Endothelial cell of hepatic sinusoid (primary cell): ENCODE data around the gene TIAM2.

Experiments used
- in situ Hi-C: cut with HindIII; loops from 2 replicates; pipeline ENCODE4 v1.10.0; 2017; ENCODE audit warnings: low sequenced_read_pairs

Gene TIAM2

DNA sequence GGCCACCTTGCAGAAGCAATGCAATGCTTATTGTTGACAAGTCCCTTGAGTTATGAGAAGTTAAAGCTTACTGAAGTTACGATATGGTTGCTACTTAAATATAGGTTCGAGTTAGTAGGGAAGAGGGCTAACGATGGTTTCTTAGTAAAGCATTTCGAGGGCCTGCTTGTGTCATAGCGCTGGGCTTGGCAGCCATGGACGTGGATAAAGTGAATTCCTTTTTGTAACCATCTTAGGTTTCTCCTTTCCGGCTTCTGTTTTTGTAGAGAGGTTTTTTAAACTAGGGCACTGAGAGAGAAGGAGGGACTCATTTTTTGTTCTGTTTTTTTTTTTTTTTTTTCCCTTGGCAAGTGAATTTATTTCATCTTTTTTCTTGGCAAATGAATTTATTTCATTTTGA, 27.6 kb downstream of the TIAM2 start:
- in situ Hi-C loops, result no loop called here

DNA sequence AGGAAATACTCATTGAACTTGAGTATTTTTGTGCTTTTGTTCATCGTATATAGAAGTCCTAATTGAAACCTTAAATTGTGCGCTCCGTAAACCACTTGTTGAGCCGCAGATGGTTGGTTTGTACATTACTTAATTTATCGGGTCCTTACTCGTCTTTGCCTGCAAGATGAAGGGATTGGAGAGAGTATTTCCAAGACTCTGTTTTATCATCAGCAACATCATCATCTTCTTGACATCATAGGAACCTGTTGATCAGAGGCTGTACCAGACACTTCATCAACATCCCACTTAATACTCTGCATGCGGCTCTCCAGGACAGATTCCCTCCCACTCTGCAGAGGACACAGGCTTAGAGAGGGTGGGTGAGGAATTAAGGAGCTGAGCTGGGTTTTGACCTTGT, 28.6 kb downstream of the TIAM2 start:
- in situ Hi-C loops, result no loop called here

DNA sequence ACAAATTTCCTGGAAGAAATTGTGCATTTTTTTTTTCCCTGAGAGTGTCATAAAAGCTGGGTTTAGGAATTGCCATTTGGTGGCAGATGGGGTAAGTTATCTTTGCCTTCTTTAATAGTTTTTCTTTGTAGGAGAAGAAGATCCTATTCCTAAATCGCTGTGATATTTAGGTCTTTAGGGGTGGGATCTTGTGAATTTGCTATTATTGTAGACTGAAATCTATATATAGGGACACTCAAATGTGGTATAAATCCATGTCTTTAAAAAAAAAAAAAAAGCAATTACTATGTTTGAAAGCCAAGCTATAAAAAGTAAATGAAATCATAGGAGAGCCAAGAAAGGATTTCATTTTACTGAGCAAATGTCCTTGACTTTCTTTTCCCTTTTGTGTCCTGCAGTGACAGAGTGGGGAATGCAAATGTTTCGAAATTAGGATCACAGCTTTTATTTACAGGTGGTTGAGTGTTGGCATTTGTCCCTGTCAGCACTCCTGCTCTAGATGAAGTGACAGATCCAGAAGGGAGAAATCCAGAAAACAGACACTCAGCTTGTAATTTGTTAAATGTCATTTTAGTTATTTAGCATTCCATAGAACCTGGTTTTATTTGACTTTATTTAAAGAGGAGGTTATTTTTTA, 29.4 kb downstream of the TIAM2 start:
- in situ Hi-C loops, result no loop called here

DNA sequence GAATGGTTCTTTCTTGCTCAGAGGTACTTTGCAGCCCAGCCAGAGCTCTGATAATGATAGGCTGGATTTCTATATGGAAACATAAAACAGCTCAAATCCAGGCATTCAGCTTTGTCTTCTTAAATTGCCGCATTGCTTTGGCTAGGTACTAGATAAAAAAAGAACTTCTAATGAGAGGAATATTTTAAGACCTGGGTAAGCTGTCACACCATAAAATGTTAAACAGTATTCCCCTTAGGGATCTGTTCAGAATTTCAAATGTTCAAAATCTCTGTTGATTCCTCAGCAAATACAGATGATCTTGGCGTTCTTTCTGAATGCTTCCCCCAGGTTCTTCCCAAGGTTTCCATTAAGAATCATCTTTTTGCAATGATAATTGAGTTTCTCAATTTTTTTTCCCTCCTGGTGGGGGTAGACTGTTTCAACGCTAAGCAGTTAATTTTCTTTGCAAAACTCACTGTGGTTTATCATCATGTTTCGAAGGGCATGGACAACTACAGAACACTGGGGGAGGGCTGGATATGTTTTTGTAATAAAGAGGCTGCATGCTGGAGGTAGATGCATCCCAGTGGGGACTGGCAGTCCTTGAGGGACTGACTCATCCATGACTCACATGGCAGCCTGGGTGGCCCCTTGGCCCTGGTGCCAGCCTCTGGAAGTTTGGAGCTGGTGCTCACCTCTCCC, 31.0 kb downstream of the TIAM2 start:
- in situ Hi-C loops, result no loop called here

DNA sequence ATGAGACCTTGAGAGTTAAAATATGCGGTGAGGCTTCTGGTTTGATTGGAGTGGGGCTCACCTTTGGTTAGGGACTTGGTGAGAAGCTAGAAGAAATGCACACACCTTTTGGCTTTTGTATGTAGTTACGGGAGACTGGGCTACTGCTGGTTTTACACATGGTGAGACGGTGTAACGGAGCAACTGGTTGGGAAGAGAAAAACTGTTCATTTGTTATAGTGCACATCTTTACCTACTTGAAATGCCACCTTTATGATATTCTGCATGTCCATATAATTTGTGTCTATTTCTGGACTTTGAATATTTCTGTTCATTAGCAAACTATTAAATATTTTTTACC, 31.6 kb downstream of the TIAM2 start:
- in situ Hi-C loops, result no loop called here

DNA sequence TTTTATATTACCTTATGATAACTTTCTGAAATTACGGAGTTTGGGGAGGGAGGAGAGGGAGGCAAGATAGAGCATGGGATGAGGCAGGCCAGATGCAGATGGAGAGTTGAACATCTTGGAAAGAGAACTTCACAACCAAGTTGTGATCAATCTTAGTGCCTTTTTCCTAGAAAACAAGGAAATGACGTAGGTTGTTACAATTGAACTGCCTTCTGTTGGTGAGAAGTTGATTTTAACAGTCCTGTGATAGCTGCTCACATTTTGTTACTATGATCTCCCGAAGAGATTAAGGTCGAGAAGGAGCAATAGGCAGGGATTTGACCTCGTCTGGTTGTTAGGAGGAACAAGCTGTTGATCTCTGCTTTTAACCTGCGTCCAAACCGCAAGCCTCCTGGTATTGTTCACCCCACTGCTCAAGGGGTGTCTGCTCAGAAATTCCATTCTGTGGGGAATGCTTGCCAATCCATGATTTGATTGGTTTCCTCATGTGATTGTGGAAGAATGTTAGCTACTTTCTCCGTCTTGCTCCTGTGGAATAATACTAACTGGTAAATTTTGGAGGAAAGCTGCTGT, 35.1 kb downstream of the TIAM2 start:
- in situ Hi-C loops, result no loop called here

GRCh38 chr6:155031091-155031490, 36.0 kb downstream of the TIAM2 start:
- in situ Hi-C loops, result no loop called here

DNA sequence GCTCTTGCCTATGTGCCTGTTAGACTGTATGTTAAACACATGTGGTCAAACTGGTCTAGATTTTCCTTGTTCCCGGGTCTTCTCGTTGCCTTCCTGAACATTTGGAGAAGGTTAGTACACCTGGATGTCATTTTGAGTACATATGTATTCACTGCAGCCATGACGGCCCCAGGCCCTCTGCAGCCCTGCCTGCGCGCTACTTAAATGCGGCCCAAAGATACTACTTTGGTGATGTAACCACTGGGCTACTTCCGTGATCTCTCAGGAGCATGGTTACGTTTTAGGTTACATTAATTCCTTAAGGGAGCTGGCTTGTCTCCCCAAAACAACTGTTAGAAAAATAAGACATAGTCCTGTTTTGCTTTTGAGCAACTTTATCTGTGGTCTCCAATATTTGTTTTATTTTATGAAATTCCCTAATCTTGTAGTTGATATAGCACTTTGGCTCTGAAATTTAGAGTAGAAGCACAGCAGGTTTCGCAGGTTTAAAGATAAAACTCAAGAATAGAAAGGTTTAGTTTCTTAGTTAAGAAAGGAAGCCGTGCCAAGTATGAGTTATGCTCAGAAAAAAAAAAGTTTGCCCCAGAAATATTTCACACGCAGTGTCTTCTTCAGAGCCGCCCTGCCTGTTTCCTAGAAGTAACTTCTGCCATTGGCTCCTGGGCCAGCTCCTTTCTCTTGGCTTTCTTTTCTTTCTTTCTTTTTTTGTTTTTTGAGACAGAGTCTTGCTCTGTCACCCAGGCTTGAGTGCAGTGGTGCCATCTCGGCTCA, 38.1 kb downstream of the TIAM2 start:
- in situ Hi-C loops, result no loop called here

DNA sequence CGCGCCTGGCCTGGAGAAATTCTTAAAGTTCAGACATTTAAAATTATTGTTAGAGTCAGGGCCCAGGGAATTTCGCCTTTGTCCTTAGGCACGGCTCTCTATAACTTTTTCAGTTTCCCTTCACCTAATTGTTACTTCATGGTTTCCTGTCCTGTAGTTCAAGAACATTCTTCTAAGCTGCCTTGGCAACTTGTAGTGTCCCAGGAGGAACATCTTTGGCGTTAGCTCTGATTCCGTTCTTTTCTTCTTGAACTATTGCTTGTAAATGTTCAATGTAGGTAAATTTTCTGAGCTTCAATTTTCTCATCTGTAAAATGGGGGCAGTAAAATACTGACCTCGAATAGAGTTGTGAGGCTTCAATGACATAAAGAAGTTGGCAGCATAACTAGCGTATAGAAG, 41.8 kb downstream of the TIAM2 start:
- in situ Hi-C loops, result no loop called here

DNA sequence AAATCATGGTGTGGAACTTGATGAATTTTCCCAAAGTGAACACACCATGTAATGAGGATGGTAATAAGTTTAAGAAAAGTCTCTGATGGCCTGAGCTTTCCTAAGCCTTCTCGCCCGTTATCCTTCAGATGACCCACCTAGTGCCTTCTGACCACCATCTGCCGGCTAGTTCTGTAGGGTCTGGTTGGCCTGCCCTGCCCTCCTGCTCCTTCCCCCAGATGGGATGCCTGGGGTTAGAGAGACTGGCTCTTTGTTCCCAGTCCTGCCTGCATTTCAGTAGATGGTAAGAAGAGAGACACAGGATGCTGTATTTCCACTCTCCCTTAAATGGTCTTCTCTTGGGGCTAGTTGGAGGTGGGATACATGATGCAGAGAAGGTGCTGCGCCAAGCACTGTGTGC, 43.0 kb downstream of the TIAM2 start:
- in situ Hi-C loops, result no loop called here

DNA sequence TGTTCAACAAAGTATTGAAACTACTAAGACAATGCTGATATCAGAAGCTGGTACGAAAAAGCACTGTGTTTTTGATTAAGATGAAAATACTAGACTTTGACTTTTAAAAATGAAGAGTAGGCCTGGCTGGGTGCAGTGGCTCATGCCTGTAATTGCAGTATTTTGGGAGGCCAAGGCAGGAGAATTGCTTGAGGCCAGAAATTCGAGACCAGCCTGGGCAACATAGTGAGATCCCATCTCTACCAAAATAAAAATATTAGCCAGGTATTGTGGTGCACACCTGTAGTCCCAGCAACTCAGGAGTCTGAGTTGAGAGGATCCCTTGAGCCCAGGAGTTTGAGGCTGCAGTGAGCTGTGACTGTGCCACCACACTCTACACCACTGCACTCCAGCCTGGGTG, 43.4 kb downstream of the TIAM2 start:
- in situ Hi-C loops, result no loop called here

DNA sequence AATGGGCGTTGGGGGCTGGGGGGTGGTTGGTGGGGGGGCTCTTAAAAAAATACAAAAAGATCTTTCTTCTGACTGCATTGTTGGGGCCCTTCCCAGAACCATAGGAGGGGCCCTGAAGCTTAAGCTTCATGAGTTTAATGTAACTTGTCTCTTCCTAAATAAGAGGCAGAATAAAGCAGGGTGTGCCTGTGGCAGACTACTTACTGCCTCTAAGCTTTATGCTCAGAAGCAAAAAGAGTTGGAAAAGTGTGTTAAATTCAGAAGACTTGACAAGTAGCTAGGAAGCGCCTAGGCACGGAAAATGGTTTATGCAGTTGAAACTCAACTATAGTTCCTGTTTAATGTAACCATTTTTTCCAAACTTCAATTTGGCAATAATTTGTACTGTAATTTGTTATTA, 44.5 kb downstream of the TIAM2 start:
- in situ Hi-C loops, result no loop called here

DNA sequence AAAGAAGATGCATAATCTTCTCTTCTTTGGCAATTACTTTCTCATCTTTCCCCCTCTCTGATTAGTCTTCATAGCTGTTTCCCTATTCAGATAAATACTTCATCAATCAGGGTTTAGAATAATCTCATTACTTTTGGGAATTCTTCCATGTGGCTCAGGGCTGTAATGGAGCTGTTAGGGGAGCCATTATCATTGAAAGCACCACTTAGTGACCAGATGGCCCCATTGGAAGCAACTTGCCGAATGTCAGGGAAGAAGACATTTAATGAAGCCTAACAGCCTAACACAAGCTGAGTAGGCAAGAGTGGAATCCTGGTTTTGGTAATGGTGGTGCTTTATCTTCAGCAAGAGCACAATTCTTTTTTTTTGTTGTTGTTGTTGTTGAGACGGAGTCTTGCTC, 45.0 kb downstream of the TIAM2 start:
- in situ Hi-C loops, result no loop called here

DNA sequence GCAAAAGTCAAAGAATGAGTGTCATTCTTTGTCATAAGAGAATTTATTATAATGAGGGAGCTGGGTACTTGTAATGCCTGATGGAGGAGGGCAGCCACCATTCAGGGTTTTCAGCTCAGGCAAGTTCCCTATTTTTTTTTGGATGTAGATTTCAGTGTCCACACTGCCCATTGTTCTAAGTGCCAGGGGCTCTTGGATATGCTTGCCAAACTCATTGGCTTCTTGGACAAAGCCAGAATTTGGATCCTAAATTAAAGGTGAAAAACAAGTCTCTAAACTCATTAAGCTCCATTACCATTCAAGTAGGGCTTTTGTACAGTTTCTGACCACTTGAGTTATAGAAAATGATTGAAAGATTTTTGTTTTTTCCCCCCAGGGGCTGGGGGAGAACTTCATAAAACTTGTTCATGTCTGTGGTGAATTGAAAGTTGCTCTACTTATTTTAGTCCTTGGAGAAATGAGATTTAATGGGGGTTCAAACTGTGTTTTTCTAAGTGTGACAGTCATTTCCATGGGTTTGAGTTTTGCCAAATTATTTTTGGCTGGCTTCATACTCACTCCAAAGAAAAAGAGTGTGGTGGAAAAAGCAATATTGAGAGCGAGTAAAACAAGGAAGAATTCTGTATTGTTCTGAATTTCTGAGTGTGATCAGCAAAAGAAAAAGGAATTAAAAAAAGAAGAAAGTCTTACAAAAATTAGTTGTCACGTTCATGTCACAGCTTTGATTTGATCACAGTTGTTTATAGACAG, 46.0 kb downstream of the TIAM2 start:
- in situ Hi-C loops, result no loop called here

- in situ Hi-C loops, result no loop called here
Measured at GRCh38 chr6:155041741-155042279, 46.7 kb downstream of the TIAM2 start.

DNA sequence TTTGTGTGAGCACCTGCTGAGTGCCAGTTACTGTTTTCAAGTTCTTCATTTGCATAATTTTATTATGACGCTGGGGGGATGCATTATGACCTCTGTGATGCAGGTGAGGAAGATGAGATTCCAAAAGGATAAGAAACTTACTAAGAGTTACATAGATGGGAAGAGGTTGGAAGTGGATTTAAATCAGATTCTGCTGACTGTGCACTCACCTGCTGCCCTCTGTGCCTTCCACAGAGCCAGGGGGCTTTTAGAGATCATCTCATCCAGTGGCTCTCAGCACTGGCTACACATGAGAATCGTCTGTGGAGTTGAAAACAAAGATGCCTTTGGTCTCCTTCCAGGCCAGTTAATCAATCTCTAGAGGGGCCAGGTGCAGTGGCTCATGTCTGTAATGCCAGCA, 47.9 kb downstream of the TIAM2 start:
- in situ Hi-C loops, result no loop called here

DNA sequence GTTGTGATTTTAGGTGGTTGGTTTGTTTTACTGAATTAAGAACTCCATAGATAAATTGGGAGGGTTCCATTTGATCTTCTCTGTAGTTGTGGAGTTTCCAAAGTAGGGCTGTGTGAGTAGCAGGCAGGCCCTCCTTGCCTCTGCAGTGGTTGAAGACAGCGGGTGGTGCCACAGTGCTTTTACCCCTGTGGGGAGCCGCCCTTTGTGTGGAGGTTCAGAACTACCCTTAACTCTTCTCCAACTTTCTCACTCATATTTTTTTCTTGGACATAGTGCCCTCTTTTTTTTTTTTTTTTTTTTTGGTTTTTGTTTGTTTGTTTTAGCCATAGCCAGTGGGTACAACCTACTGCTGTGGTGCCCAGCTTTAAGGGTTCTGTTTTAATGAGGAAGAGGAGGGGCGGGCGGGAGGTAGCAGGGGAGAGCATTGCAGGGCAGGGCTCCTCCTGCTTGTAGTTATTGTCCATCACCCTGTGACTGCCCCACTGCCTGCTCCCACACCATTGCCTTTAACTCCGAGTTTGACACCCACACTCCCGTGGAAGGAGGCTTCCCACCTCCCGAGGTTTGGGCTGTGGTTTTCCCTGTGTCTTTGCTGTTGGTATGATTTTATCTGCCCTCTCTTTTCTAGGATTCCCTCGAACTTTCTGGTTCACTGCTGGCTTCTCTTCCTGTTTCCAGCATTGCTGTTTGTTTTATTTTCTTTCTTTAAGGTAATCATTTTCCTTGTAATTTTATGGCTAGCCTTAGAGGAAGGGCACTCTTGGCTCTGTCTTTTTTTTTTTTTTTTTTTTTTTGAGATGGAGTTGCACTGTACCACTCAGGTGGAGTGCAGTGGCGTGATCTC, 50.7 kb downstream of the TIAM2 start:
- in situ Hi-C loops, result no loop called here

DNA sequence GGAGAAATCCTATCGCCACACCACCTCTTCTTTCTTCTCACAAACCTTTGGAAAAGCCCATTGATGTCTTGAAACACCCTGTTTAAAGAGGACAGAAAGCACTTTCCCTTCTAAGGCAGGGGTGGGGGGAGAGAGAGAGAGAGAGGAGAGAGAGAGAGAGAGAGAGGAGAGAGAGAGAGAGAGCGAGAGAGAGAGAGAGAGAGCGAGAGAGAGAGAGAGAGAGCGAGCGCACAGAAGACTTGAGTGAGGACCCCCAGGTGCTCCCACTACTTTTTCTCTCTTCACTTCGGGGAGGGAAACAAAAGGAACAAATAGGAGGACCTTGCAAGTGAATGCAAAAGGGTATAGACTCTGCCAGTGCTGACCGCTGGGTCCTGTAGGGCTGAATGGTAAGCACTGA, 52.4 kb downstream of the TIAM2 start:
- in situ Hi-C loops, result no loop called here

- in situ Hi-C loops, result no loop called here
Measured at GRCh38 chr6:155050311-155050710, 55.2 kb downstream of the TIAM2 start.
